HG02678 (cell line): Measurements from ENCODE around the gene TNXB.
"Not testable (repeated sequence)": the region's sequence is repeated elsewhere in the genome, so short reads cannot be mapped to it uniquely, and the experiment has no call there.

Experiments used
- ATAC-seq: cut with Tn5 transposase; IDR thresholded peaks from one replicate; pipeline ENCODE4 v1.9.1; 2021; ENCODE audit warnings: mild to moderate bottlenecking, moderate library complexity; ENCODE audit not compliant: unreplicated experiment

TNXB gene

GRCh38 chr6:32008616-32009015 lies 100.5 kb downstream of the TNXB start:
- ATAC-seq = not testable (repeated sequence)

- not testable (repeated sequence) for ATAC-seq
Observed at GRCh38 chr6:32008037-32008436, 101.1 kb downstream of the TNXB start.

GRCh38 chr6:32007086-32007485 lies 102.1 kb downstream of the TNXB start:
- not testable (repeated sequence) for ATAC-seq

- not testable (repeated sequence) for ATAC-seq
Observed at GRCh38 chr6:32005991-32006529, 103.1 kb downstream of the TNXB start.

- ATAC-seq = not testable (repeated sequence)
Observed at GRCh38 chr6:32005538-32005880, 103.6 kb downstream of the TNXB start.

GRCh38 chr6:32004864-32005537 lies 104.1 kb downstream of the TNXB start:
- not testable (repeated sequence) for ATAC-seq

- not testable (repeated sequence) for ATAC-seq
Observed at GRCh38 chr6:32004393-32004792, 104.7 kb downstream of the TNXB start.

- ATAC-seq = not testable (repeated sequence)
Observed at GRCh38 chr6:32003301-32003700, 105.8 kb downstream of the TNXB start.

GRCh38 chr6:32002546-32003268 lies 106.4 kb downstream of the TNXB start:
- ATAC-seq = not testable (repeated sequence)

- not testable (repeated sequence) for ATAC-seq
Observed at GRCh38 chr6:31996385-31996784, 112.8 kb downstream of the TNXB start.

- ATAC-seq = not testable (repeated sequence)
Observed at GRCh38 chr6:31994421-31994820, 114.7 kb downstream of the TNXB start.
